GM23338 (cell line): ENCODE results near the gene ANKRD44. TPM values are rescaled to one million over a fixed set of nuclear protein-coding genes. Genes with fewer than 3 reads are reported as not detected.

Experiments
- ATAC-seq: fragments of 200-7000 bp; cut with Tn5 transposase; 3 replicates; pipeline ENCODE4 v1.9.1; 2020
- DNase-seq: peaks from one replicate; pipeline ENCODE4 v3.0.0-alpha.2; 2015; ENCODE audit warnings: low spot score
- H2AFZ ChIP-seq: fragments of 200-600 bp; sonication (generic); 2 replicates; pipeline ENCODE4 v1.8.0; 2016; ENCODE audit warnings: antibody characterized with exemption, mild to moderate bottlenecking, moderate library complexity
- H3F3A ChIP-seq: fragments of 200-600 bp; sonication (generic); replicated peaks from 2 replicates; pipeline ENCODE4 v1.8.0; 2017; ENCODE audit warnings: antibody characterized with exemption, mixed run types, low read depth
- H3K27ac ChIP-seq: fragments of 200-600 bp; sonication (generic); 2 replicates; pipeline ENCODE4 v1.6.1; 2016; ENCODE audit warnings: low read depth
- H3K27me3 ChIP-seq: fragments of 200-600 bp; sonication (generic); 2 replicates; pipeline ENCODE4 v1.8.0; 2016; ENCODE audit warnings: mild to moderate bottlenecking, mixed run types, moderate library complexity; ENCODE audit not compliant: insufficient read depth
- H3K36me3 ChIP-seq: fragments of 200-600 bp; sonication (generic); 2 replicates; pipeline ENCODE4 v1.8.0; 2016; ENCODE audit warnings: mild to moderate bottlenecking; ENCODE audit not compliant: insufficient read depth
- H3K4me1 ChIP-seq: fragments of 200-600 bp; sonication (generic); 2 replicates; pipeline ENCODE4 v1.8.0; 2016; ENCODE audit warnings: mild to moderate bottlenecking, moderate library complexity; ENCODE audit not compliant: insufficient read depth
- H3K4me2 ChIP-seq: fragments of 200-600 bp; sonication (generic); 2 replicates; pipeline ENCODE4 v1.7.1; 2017; ENCODE audit warnings: mixed run types
- H3K4me3 ChIP-seq: fragments of 200-600 bp; sonication (generic); 2 replicates; pipeline ENCODE4 v1.6.1; 2016; ENCODE audit warnings: mixed run types
- H3K79me2 ChIP-seq: fragments of 200-600 bp; sonication (generic); replicated peaks from 2 replicates; pipeline ENCODE4 v1.8.0; 2017; ENCODE audit warnings: mild to moderate bottlenecking; ENCODE audit not compliant: insufficient read depth
- H3K9me2 ChIP-seq: fragments of 200-600 bp; sonication (generic); 2 replicates; pipeline ENCODE4 v1.8.0; 2017; ENCODE audit not compliant: insufficient read depth
- H4K20me1 ChIP-seq: fragments of 200-600 bp; sonication (generic); replicated peaks from 2 replicates; pipeline ENCODE4 v1.8.0; 2017; ENCODE audit warnings: mild to moderate bottlenecking; ENCODE audit not compliant: insufficient read depth
- H3K27ac Mint-ChIP-seq: 2 replicates; pipeline ENCODE4 v1.8.0; 2020; ENCODE audit warnings: inconsistent platforms, mild to moderate bottlenecking, moderate library complexity, mixed read lengths
- H3K27me3 Mint-ChIP-seq: 3 replicates; pipeline ENCODE4 v1.8.0; 2022; ENCODE audit warnings: low read depth, mild to moderate bottlenecking, moderate library complexity, mixed read lengths, inconsistent platforms; ENCODE audit not compliant: insufficient read depth, poor library complexity
- H3K36me3 Mint-ChIP-seq: 3 replicates; pipeline ENCODE4 v1.8.0; 2021; ENCODE audit warnings: low read depth, mild to moderate bottlenecking, inconsistent platforms, moderate library complexity, mixed read lengths
- H3K4me1 Mint-ChIP-seq: 3 replicates; pipeline ENCODE4 v1.8.0; 2020; ENCODE audit warnings: mild to moderate bottlenecking, inconsistent platforms, mixed read lengths
- H3K4me3 Mint-ChIP-seq: 3 replicates; pipeline ENCODE4 v1.8.0; 2021; ENCODE audit warnings: moderate library complexity, mild to moderate bottlenecking, inconsistent platforms, mixed read lengths
- H3K9me3 Mint-ChIP-seq: 3 replicates; pipeline ENCODE4 v1.8.0; 2020; ENCODE audit warnings: moderate library complexity, mild to moderate bottlenecking, inconsistent platforms, mixed read lengths
- CREB1 ChIP-seq: fragments of 250-450 bp; sonication (Bioruptor Pico); IDR thresholded peaks from 2 replicates; pipeline ENCODE4 v1.5.0; 2020; ENCODE audit warnings: low read depth, mild to moderate bottlenecking, moderate library complexity
- EZH2 ChIP-seq: fragments of 200-600 bp; sonication (generic); IDR thresholded peaks from one replicate; pipeline ENCODE4 v1.8.0; 2017; ENCODE audit warnings: antibody characterized with exemption, mild to moderate bottlenecking, low read depth; ENCODE audit not compliant: unreplicated experiment
- EZH2phosphoT487 ChIP-seq: fragments of 200-600 bp; sonication (generic); IDR thresholded peaks from one replicate; pipeline ENCODE4 v1.8.1; 2018; ENCODE audit warnings: antibody characterized with exemption; ENCODE audit not compliant: unreplicated experiment
- JUNB ChIP-seq: IDR thresholded peaks from one replicate; pipeline ENCODE4 v1.6.1; 2016; ENCODE audit warnings: antibody characterized with exemption; ENCODE audit not compliant: unreplicated experiment
- NANOG ChIP-seq: IDR thresholded peaks from 2 replicates; pipeline ENCODE4 v1.6.1; 2016; ENCODE audit warnings: antibody characterized with exemption, borderline replicate concordance
- POLR2AphosphoS5 ChIP-seq: IDR thresholded peaks from 2 replicates; pipeline ENCODE4 v1.6.1; 2016; ENCODE audit warnings: antibody characterized with exemption, low read depth
- STAT1 ChIP-seq: IDR thresholded peaks from one replicate; pipeline ENCODE4 v1.6.1; 2016; ENCODE audit warnings: antibody characterized with exemption; ENCODE audit not compliant: unreplicated experiment
- ZNF114 ChIP-seq: fragments of 250-450 bp; sonication (Bioruptor Pico); IDR thresholded peaks from 2 replicates; pipeline ENCODE4 v1.5.0; 2020; ENCODE audit warnings: mild to moderate bottlenecking, moderate library complexity
- ZNF331 ChIP-seq: fragments of 250-450 bp; sonication (Bioruptor Pico); IDR thresholded peaks from 2 replicates; pipeline ENCODE4 v1.5.0; 2020; ENCODE audit warnings: low read depth, mild to moderate bottlenecking, moderate library complexity
- polyA plus RNA-seq: library from polyadenylated mRNA; unstranded; fragments of >200 nt; fragmentation: Nextera tagmentation; extraction: Ambion mirVana; gene quantifications from 2 replicates; pipeline ENCODE4 v1.2.1, GENCODE V29; 2016
- total RNA-seq: library from RNA; depleted of rRNA; stranded (reverse); fragments of >200 nt; shearing (Covaris generic); gene quantifications from 2 replicates; pipeline ENCODE4 v1.2.3, GENCODE V29; 2014
- TF ChIP-seq, protein P1 (sequence below): fragments of 250-450 bp; sonication (Bioruptor Pico); IDR thresholded peaks from 2 replicates; pipeline ENCODE4 v1.5.0; 2020; ENCODE audit warnings: mild to moderate bottlenecking, moderate library complexity
- TF ChIP-seq, protein P2 (sequence below), 2 experiments: fragments of 200-600 bp in 1 of 2; sonication (generic) in 1 of 2; conservative IDR thresholded peaks; 2 replicates each; pipeline versions ENCODE4 v1.5.1 to v1.6.1; 2016 to 2017; ENCODE audit warnings: antibody characterized with exemption in 2 of 2, low read depth in 2 of 2, mild to moderate bottlenecking in 2 of 2, moderate library complexity in 1 of 2
- TF ChIP-seq, protein P3 (sequence below): IDR thresholded peaks from 2 replicates; pipeline ENCODE4 v1.6.1; 2016; ENCODE audit warnings: antibody characterized with exemption
- TF ChIP-seq, protein P4 (sequence below): IDR thresholded peaks from one replicate; pipeline ENCODE4 v1.6.1; 2018; ENCODE audit warnings: antibody characterized with exemption; ENCODE audit not compliant: unreplicated experiment

ANKRD44 gene
- total and polyA plus RNA-seq, 2 experiments from 2014 or later, result 0.44 to 0.56 TPM

DNA sequence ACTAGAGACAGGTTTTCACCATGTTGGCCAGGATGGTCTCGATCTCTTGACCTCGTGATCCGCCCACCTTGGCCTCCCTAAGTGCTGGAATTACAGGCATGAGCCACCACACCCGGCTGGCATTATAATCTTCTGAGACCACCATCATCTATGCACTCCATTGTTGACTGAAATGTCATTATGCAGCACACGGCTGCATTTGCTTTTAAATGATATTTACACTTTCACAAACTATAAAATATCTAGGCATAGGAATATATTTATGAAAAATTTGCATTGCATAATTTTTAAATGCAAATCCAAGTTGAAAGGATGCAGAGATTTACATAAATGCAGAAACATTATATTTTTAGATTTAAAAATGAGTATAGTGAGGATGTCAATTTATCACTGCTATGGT, 30.0 kb upstream of the ANKRD44 start:
- Mint-ChIP-seq H3K9me3 (no peaks in the 10 kb centered on the region), H3K36me3 (no peaks in the 10 kb centered on the region), H3K4me1 (no peaks in the 10 kb centered on the region), H3K4me3 (no peak overlapping the region), H3K27me3 (peaks cover 6% of the 10 kb centered on the region), H3K27ac (no peak overlapping the region)
- H3K9me2 ChIP-seq, result no peaks in the 10 kb centered on the region
- H3K79me2 ChIP-seq, result no peaks in the 10 kb centered on the region
- no peak for TF ChIP-seq CREB1 (CRISPR knock-in tag)
- TF ChIP-seq ZNF331 (CRISPR knock-in tag), result no peak
- TF ChIP-seq JUNB, result no peak
- no peak for TF ChIP-seq ZNF114 (CRISPR knock-in tag)
- no peak for TF ChIP-seq EZH2phosphoT487
- TF ChIP-seq NANOG, result no peak
- no peak for TF ChIP-seq STAT1
- TF ChIP-seq, protein P1, sequence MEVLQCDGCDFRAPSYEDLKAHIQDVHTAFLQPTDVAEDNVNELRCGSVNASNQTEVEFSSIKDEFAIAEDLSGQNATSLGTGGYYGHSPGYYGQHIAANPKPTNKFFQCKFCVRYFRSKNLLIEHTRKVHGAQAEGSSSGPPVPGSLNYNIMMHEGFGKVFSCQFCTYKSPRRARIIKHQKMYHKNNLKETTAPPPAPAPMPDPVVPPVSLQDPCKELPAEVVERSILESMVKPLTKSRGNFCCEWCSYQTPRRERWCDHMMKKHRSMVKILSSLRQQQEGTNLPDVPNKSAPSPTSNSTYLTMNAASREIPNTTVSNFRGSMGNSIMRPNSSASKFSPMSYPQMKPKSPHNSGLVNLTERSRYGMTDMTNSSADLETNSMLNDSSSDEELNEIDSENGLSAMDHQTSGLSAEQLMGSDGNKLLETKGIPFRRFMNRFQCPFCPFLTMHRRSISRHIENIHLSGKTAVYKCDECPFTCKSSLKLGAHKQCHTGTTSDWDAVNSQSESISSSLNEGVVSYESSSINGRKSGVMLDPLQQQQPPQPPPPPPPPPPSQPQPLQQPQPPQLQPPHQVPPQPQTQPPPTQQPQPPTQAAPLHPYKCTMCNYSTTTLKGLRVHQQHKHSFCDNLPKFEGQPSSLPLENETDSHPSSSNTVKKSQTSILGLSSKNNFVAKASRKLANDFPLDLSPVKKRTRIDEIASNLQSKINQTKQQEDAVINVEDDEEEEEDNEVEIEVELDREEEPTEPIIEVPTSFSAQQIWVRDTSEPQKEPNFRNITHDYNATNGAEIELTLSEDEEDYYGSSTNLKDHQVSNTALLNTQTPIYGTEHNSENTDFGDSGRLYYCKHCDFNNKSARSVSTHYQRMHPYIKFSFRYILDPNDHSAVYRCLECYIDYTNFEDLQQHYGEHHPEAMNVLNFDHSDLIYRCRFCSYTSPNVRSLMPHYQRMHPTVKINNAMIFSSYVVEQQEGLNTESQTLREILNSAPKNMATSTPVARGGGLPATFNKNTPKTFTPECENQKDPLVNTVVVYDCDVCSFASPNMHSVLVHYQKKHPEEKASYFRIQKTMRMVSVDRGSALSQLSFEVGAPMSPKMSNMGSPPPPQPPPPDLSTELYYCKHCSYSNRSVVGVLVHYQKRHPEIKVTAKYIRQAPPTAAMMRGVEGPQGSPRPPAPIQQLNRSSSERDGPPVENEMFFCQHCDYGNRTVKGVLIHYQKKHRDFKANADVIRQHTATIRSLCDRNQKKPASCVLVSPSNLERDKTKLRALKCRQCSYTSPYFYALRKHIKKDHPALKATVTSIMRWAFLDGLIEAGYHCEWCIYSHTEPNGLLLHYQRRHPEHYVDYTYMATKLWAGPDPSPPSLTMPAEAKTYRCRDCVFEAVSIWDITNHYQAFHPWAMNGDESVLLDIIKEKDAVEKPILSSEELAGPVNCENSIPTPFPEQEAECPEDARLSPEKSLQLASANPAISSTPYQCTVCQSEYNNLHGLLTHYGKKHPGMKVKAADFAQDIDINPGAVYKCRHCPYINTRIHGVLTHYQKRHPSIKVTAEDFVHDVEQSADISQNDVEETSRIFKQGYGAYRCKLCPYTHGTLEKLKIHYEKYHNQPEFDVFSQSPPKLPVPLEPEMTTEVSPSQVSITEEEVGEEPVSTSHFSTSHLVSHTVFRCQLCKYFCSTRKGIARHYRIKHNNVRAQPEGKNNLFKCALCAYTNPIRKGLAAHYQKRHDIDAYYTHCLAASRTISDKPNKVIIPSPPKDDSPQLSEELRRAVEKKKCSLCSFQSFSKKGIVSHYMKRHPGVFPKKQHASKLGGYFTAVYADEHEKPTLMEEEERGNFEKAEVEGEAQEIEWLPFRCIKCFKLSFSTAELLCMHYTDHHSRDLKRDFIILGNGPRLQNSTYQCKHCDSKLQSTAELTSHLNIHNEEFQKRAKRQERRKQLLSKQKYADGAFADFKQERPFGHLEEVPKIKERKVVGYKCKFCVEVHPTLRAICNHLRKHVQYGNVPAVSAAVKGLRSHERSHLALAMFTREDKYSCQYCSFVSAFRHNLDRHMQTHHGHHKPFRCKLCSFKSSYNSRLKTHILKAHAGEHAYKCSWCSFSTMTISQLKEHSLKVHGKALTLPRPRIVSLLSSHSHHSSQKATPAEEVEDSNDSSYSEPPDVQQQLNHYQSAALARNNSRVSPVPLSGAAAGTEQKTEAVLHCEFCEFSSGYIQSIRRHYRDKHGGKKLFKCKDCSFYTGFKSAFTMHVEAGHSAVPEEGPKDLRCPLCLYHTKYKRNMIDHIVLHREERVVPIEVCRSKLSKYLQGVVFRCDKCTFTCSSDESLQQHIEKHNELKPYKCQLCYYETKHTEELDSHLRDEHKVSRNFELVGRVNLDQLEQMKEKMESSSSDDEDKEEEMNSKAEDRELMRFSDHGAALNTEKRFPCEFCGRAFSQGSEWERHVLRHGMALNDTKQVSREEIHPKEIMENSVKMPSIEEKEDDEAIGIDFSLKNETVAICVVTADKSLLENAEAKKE (CRISPR knock-in tag), result no peak
- TF ChIP-seq, protein P2, sequence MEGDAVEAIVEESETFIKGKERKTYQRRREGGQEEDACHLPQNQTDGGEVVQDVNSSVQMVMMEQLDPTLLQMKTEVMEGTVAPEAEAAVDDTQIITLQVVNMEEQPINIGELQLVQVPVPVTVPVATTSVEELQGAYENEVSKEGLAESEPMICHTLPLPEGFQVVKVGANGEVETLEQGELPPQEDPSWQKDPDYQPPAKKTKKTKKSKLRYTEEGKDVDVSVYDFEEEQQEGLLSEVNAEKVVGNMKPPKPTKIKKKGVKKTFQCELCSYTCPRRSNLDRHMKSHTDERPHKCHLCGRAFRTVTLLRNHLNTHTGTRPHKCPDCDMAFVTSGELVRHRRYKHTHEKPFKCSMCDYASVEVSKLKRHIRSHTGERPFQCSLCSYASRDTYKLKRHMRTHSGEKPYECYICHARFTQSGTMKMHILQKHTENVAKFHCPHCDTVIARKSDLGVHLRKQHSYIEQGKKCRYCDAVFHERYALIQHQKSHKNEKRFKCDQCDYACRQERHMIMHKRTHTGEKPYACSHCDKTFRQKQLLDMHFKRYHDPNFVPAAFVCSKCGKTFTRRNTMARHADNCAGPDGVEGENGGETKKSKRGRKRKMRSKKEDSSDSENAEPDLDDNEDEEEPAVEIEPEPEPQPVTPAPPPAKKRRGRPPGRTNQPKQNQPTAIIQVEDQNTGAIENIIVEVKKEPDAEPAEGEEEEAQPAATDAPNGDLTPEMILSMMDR (conservative IDR thresholded peaks at IDR 0.05; ENCODE audit: low read depth in 2 of 2), result no peak
- no peak for TF ChIP-seq POLR2AphosphoS5
- TF ChIP-seq EZH2, result no peak
- TF ChIP-seq, protein P3, sequence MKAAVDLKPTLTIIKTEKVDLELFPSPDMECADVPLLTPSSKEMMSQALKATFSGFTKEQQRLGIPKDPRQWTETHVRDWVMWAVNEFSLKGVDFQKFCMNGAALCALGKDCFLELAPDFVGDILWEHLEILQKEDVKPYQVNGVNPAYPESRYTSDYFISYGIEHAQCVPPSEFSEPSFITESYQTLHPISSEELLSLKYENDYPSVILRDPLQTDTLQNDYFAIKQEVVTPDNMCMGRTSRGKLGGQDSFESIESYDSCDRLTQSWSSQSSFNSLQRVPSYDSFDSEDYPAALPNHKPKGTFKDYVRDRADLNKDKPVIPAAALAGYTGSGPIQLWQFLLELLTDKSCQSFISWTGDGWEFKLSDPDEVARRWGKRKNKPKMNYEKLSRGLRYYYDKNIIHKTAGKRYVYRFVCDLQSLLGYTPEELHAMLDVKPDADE, result no peak
- TF ChIP-seq, protein P4, sequence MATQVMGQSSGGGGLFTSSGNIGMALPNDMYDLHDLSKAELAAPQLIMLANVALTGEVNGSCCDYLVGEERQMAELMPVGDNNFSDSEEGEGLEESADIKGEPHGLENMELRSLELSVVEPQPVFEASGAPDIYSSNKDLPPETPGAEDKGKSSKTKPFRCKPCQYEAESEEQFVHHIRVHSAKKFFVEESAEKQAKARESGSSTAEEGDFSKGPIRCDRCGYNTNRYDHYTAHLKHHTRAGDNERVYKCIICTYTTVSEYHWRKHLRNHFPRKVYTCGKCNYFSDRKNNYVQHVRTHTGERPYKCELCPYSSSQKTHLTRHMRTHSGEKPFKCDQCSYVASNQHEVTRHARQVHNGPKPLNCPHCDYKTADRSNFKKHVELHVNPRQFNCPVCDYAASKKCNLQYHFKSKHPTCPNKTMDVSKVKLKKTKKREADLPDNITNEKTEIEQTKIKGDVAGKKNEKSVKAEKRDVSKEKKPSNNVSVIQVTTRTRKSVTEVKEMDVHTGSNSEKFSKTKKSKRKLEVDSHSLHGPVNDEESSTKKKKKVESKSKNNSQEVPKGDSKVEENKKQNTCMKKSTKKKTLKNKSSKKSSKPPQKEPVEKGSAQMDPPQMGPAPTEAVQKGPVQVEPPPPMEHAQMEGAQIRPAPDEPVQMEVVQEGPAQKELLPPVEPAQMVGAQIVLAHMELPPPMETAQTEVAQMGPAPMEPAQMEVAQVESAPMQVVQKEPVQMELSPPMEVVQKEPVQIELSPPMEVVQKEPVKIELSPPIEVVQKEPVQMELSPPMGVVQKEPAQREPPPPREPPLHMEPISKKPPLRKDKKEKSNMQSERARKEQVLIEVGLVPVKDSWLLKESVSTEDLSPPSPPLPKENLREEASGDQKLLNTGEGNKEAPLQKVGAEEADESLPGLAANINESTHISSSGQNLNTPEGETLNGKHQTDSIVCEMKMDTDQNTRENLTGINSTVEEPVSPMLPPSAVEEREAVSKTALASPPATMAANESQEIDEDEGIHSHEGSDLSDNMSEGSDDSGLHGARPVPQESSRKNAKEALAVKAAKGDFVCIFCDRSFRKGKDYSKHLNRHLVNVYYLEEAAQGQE, result no peak
- no peak overlapping the region for H2AFZ ChIP-seq
- DNase-seq (no peak), ATAC-seq (no peak)
- H3K27me3 ChIP-seq, result no peaks in the 10 kb centered on the region
- H3K27ac ChIP-seq, result no peak overlapping the region
- no peaks in the 10 kb centered on the region for H3K36me3 ChIP-seq
- H3F3A ChIP-seq, result no peaks in the 10 kb centered on the region
- no peaks in the 10 kb centered on the region for H4K20me1 ChIP-seq
- no peak overlapping the region for H3K4me3 ChIP-seq
- H3K4me1 ChIP-seq, result no peaks in the 10 kb centered on the region
- no peak overlapping the region for H3K4me2 ChIP-seq
